IPS-18a (cell line): ENCODE measurements around the gene ZNHIT2.
"Not testable (repeated sequence)": the region's sequence is repeated elsewhere in the genome, so short reads cannot be mapped to it uniquely, and the experiment has no call there.

ENCODE experiments used
- H3K27ac ChIP-seq: one replicate; pipeline ENCODE4 v1.5.1; 2013; ENCODE audit warnings: low read length
- H3K27me3 ChIP-seq: one replicate; pipeline ENCODE4 v1.6.1; 2013; ENCODE audit warnings: mild to moderate bottlenecking, low read length; ENCODE audit not compliant: control insufficient read depth, insufficient read depth
- H3K36me3 ChIP-seq: one replicate; pipeline ENCODE4 v1.6.1; 2013; ENCODE audit warnings: low read depth, low read length; ENCODE audit not compliant: control insufficient read depth
- H3K4me1 ChIP-seq: one replicate; pipeline ENCODE4 v1.6.1; 2013; ENCODE audit warnings: low read depth, low read length; ENCODE audit not compliant: control insufficient read depth
- H3K4me3 ChIP-seq: one replicate; pipeline ENCODE4 v1.5.1; 2013; ENCODE audit warnings: low read length
- H3K9ac ChIP-seq: one replicate; pipeline ENCODE4 v1.6.1; 2013; ENCODE audit warnings: mild to moderate bottlenecking, low read length, moderate library complexity
- H3K9me3 ChIP-seq: one replicate; pipeline ENCODE4 v1.6.1; 2013; ENCODE audit warnings: low read depth, low read length; ENCODE audit not compliant: control insufficient read depth

The ZNHIT2 gene

GRCh38 chr11:65150509-65151299 lies 33.2 kb upstream of the ZNHIT2 start:
- H3K9ac ChIP-seq, result no peak overlapping the region
- H3K27me3 ChIP-seq, result peaks cover 4% of the 10 kb centered on the region
- H3K36me3 ChIP-seq, result no peaks in the 10 kb centered on the region
- no peaks in the 10 kb centered on the region for H3K9me3 ChIP-seq
- H3K4me1 ChIP-seq, result no peaks in the 10 kb centered on the region
- H3K27ac ChIP-seq, result no peak overlapping the region
- H3K4me3 ChIP-seq, result no peak overlapping the region

- not testable (repeated sequence) for H3K4me1 ChIP-seq, H3K4me3 ChIP-seq, H3K27me3 ChIP-seq, H3K36me3 ChIP-seq, H3K9ac ChIP-seq, H3K27ac ChIP-seq, H3K9me3 ChIP-seq
Measured at GRCh38 chr11:65150131-65150508, 32.6 kb upstream of the ZNHIT2 start.

GRCh38 chr11:65148657-65149056 lies 31.2 kb upstream of the ZNHIT2 start:
- no peak overlapping the region for H3K4me3 ChIP-seq
- H3K9ac ChIP-seq, result no peak overlapping the region
- no peaks in the 10 kb centered on the region for H3K36me3 ChIP-seq
- H3K27me3 ChIP-seq, result peaks cover 4% of the 10 kb centered on the region
- no peak overlapping the region for H3K27ac ChIP-seq
- no peaks in the 10 kb centered on the region for H3K4me1 ChIP-seq
- no peaks in the 10 kb centered on the region for H3K9me3 ChIP-seq

GRCh38 chr11:65147352-65148075 lies 30.0 kb upstream of the ZNHIT2 start:
- Histone ChIP-seq H3K27me3 (peaks cover 4% of the 10 kb centered on the region), H3K27ac (no peak overlapping the region), H3K9ac (no peak overlapping the region), H3K4me3 (no peak overlapping the region), H3K36me3 (no peaks in the 10 kb centered on the region), H3K4me1 (no peaks in the 10 kb centered on the region), H3K9me3 (no peaks in the 10 kb centered on the region)

GRCh38 chr11:65141896-65142494 lies 24.5 kb upstream of the ZNHIT2 start:
- no peaks in the 10 kb centered on the region for H3K27me3 ChIP-seq
- no peak overlapping the region for H3K4me3 ChIP-seq
- no peaks in the 10 kb centered on the region for H3K9me3 ChIP-seq
- H3K27ac ChIP-seq, result no peak overlapping the region
- H3K4me1 ChIP-seq, result no peaks in the 10 kb centered on the region
- H3K9ac ChIP-seq, result no peak overlapping the region
- H3K36me3 ChIP-seq, result no peaks in the 10 kb centered on the region

GRCh38 chr11:65136515-65137096 lies 19.1 kb upstream of the ZNHIT2 start:
- H3K27ac ChIP-seq, result no peak overlapping the region

GRCh38 chr11:65135633-65136145 lies 18.2 kb upstream of the ZNHIT2 start:
- peak overlapping the region; percentile 90 for H3K9ac ChIP-seq

More at GRCh38 chr11:65136515-65137096, 19.1 kb upstream of the ZNHIT2 start:
- Histone ChIP-seq H3K9me3 (no peaks in the 10 kb centered on the region), H3K4me1 (peaks cover 4% of the 10 kb centered on the region), H3K4me3 (no peak overlapping the region), H3K36me3 (peaks cover 4% of the 10 kb centered on the region), H3K27me3 (no peaks in the 10 kb centered on the region), H3K9ac (no peak overlapping the region)

GRCh38 chr11:65134952-65135632 lies 17.6 kb upstream of the ZNHIT2 start:
- H3K9ac ChIP-seq, result peak overlapping the region; percentile 90
- peak overlapping the region; percentile 91 for H3K4me3 ChIP-seq
- H3K36me3 ChIP-seq, result peaks cover 13% of the 10 kb centered on the region
- peaks cover 4% of the 10 kb centered on the region for H3K4me1 ChIP-seq
- H3K27me3 ChIP-seq, result no peaks in the 10 kb centered on the region
- no peaks in the 10 kb centered on the region for H3K9me3 ChIP-seq
- peak overlapping the region; percentile 96 for H3K27ac ChIP-seq

More at GRCh38 chr11:65135633-65136145, 18.2 kb upstream of the ZNHIT2 start:
- Histone ChIP-seq H3K4me1 (peaks cover 4% of the 10 kb centered on the region), H3K4me3 (peak overlapping the region; percentile 91), H3K36me3 (peaks cover 13% of the 10 kb centered on the region), H3K9me3 (no peaks in the 10 kb centered on the region), H3K27me3 (no peaks in the 10 kb centered on the region), H3K27ac (peak overlapping the region; percentile 88)

GRCh38 chr11:65134240-65134951 lies 16.9 kb upstream of the ZNHIT2 start, which contains the start of gene SYVN1:
Gene SYVN1, minus strand, starts transcription at chr11:65134519. Its CDS starts 918 bp downstream, at chr11:65133601.
- Histone ChIP-seq H3K27me3 (no peaks in the 10 kb centered on the region), H3K4me1 (peaks cover 4% of the 10 kb centered on the region), H3K9ac (peak within 1 kb of the TSS; percentile 90), H3K9me3 (no peaks in the 10 kb centered on the region), H3K4me3 (peak within 1 kb of the TSS; percentile 91), H3K36me3 (peaks cover 18% of the 10 kb centered on the region), H3K27ac (peak within 1 kb of the TSS; percentile 96)

- H3K36me3 ChIP-seq, result peaks cover 24% of the 10 kb centered on the region
- no peaks in the 10 kb centered on the region for H3K27me3 ChIP-seq
- no peaks in the 10 kb centered on the region for H3K9me3 ChIP-seq
- H3K4me1 ChIP-seq, result peaks cover 4% of the 10 kb centered on the region
- H3K4me3 ChIP-seq, result peak overlapping the region; percentile 91
- no peak overlapping the region for H3K27ac ChIP-seq
- peak overlapping the region; percentile 90 for H3K9ac ChIP-seq
Measured at GRCh38 chr11:65133724-65134123, 16.2 kb upstream of the ZNHIT2 start.
